GM19452 (cell line): ENCODE measurements around the gene NAT16.
"Not testable (repeated sequence)": the region's sequence is repeated elsewhere in the genome, so short reads cannot be mapped to it uniquely, and the experiment has no call there.

Experiments used
- ATAC-seq: cut with Tn5 transposase; IDR thresholded peaks from one replicate; pipeline ENCODE4 v1.9.1; 2021; ENCODE audit not compliant: unreplicated experiment

Gene NAT16

GRCh38 chr7:101202603-101202918 lies 22.5 kb upstream of the NAT16 start:
- no peak for ATAC-seq

- no peak for ATAC-seq
Measured at GRCh38 chr7:101201695-101202602, 21.9 kb upstream of the NAT16 start.

GRCh38 chr7:101200862-101201599 lies 20.9 kb upstream of the NAT16 start, which contains the start of gene MOGAT3:
TSS of gene MOGAT3 (minus strand) at chr7:101201036. CDS start at chr7:101200854, 182 bp downstream.
- ATAC-seq: no peak

GRCh38 chr7:101200504-101200861 lies 20.4 kb upstream of the NAT16 start:
- no peak for ATAC-seq

DNA sequence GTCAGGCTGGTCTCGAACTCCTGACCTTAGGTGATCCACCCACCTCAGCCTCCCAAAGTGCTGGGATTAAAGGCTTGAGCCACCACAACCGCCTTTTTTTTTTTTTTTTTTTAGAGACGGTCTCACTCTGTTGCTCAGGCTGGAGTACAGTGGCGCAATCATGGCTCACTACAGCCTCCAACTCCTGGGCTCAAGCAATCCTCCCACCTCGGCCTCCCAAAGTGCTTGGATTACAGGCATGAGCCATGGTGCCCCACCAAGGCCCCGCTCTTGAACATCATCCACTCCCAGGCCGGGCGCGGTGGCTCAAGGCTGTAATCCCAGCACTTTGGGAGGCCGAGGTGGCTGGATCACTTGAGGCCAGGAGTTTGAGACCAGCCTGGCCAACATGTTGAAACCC lies 19.4 kb upstream of the NAT16 start:
- not testable (repeated sequence) for ATAC-seq

DNA sequence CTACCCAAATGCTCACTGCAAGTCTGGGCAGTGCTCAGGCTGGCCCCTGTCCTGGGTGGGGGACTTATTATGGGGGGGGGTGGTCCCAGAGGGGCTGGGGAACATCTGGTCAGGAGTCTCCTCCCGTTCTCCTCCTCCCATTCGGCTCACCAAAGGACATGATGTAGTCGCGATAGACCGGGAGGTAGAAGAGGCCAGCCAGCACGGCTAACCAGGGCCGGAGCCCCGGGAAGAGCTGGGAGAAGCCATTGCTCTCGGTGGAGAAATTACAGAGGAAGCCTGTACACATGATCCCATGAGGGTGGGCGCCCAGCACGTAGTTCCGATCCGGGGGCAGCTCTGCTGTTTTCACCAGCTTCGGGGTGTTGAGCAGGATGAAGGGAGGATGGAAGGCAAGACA lies 18.4 kb upstream of the NAT16 start:
- ATAC-seq: no peak

GRCh38 chr7:101197991-101198390 lies 17.9 kb upstream of the NAT16 start:
- no peak for ATAC-seq

GRCh38 chr7:101195884-101196283 lies 15.8 kb upstream of the NAT16 start:
- ATAC-seq: no peak

DNA sequence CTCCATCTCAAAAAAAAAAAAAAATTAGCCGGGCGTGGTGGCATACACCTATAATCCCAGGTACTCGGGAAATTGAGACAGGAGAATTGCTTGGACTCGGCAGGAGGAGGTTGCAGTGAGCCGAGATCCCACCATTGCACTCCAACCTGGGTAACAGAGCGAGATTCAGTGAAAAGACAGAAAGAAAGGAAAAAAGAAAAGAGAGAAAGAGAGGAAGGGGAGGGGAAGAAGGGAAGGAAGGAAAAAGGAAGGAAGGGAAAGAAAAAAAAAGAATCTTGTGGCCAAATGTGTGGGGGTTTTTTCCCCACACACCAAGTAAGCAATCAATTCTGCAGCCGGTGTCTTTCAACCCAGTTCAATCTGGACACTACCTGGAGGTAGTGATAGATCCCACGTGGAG lies 9.0 kb upstream of the NAT16 start:
- ATAC-seq: no peak

DNA sequence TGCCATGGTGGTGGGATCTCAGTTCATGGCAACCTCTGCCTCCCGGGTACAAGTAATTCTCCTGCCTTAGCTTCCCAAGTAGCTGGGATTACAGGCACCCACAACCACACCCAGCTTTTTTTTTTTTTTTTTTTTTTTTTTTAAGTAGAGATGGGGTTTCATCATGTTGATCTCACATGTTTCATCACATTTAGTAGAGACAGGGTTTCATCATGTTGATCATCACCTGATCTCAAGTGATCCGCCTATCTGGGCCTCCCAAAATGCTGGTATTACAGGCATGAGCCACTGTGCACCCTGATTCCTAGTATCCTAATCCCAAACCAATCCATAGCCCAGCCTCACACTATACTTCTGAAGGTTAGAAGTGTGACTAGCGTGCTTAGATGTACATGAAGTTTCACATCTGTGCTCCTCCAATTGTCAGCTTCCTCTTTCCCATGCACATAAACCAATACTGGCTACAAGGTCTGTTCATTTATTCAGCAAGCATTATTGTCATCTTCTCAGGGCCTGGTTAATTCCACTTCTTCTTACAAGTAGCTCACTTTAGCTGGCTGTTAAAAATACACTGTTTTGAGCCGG lies 6.8 kb upstream of the NAT16 start:
- ATAC-seq: no peak

- ATAC-seq: no peak
Measured at GRCh38 chr7:101186194-101186593, 6.1 kb upstream of the NAT16 start.

- no peak for ATAC-seq
Measured at GRCh38 chr7:101185258-101185839, 5.3 kb upstream of the NAT16 start.

DNA sequence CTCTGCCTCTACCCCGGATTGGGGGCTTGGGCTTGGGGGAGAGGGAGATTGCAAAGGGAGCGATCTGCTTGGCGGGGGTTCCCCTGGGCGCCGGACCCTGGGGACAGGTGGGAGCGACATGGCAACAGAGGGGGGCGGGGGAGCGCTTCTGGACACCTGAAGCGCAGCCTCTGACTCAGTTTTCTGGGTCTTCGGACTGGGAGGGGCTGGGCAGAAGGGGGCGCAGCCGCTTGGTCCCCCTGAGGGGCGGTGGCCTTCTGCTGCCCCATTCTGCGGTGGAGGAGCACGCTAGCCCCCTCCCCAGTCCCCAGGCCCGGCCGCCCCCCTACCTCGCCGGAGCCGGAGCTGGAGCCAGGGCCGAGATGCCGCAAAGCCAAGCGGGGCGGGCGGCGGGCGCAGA lies 380 bp downstream of the NAT16 start:
- ATAC-seq: no peak

DNA sequence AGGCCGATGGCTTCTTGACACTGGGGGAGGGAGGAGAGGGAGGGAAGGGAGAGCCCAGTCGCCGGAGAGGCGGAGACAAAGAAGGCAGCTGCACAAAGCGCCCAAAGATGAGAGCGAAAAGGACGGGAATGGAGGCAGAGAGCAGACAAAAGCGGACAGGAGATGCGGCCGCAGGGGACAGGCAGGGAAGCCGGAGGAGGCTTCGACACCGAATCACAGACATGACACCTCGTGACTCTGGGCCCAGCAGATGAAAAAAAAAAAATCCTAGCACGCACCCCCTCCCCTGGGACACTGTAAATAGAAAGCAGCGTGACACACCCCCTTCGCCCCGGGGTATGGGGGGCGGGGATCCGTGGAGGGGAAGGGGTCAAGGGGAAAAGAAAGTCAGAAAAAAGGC lies 976 bp downstream of the NAT16 start:
- no peak for ATAC-seq

- no peak for ATAC-seq
Measured at GRCh38 chr7:101177644-101178043, 2.4 kb downstream of the NAT16 start.

DNA sequence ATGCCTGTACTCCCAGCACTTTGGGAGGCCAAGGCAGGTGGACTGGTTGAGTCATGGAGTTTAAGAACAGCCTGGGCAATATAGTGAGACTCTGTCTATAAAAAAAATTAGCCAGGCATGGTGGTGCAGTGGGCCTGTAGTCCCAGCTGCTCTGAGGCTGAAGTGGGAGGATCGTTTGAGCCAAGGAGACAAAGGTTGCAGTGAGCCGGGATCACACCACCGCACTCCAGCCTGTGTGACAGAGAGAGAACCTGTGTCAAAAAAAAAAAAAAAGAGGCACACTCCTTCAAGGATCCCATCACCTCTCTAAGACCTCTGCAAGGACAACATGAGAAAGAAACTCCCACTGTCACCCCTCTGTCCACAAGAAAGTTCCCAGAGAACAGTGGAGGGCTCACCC lies 4.4 kb downstream of the NAT16 start:
- ATAC-seq: no peak

DNA sequence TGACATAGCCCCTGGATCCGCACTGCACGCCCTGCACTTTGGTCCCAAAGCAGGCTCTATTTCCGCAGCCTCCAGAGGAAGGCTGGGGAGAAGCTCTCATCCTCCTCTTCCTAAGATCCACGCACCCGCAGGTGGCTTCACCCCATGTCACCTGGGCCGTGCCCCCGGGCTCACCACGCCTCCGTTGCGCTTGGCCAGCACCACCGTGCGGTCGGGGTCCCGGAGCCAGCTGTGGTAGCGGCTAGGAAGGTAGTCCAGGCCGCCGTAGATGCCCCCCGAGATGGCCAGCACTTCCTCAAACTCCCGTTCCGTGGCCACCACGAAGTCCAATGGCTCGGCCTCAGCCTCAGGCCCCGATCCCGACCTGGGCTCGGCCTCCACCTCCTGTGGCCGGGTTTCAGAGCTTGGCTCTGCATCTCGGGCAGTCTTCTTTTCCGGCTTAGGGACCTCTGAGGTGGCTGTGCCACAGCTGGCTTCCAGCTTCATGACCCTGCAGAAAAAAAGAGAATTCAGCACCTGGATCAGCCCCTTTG lies 5.7 kb downstream of the NAT16 start:
- ATAC-seq: no peak

DNA sequence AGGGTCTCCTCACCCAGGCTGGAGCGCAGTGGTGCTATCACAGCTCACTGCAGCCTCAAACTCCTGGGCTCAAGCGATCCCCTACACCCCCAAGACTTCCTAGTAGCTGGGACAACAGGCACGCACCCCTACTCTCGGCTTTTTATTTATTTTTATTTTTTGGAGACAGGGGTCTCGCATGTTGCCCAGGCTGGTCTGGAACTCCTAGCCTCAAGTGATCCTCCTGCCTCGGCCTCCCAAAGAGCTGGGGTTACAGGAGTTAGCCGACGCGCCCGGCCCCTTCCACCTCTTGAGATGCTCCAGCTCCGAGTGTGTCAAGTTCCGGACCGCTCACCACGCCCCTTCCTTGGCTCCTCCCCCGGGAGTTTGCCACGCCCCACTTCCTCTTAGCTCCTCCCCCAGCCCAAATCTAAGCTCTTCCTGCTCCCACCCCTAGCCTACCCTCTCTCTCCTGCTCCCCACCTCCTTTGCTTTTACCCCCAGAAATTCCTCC lies 6.3 kb downstream of the NAT16 start:
- no peak for ATAC-seq

DNA sequence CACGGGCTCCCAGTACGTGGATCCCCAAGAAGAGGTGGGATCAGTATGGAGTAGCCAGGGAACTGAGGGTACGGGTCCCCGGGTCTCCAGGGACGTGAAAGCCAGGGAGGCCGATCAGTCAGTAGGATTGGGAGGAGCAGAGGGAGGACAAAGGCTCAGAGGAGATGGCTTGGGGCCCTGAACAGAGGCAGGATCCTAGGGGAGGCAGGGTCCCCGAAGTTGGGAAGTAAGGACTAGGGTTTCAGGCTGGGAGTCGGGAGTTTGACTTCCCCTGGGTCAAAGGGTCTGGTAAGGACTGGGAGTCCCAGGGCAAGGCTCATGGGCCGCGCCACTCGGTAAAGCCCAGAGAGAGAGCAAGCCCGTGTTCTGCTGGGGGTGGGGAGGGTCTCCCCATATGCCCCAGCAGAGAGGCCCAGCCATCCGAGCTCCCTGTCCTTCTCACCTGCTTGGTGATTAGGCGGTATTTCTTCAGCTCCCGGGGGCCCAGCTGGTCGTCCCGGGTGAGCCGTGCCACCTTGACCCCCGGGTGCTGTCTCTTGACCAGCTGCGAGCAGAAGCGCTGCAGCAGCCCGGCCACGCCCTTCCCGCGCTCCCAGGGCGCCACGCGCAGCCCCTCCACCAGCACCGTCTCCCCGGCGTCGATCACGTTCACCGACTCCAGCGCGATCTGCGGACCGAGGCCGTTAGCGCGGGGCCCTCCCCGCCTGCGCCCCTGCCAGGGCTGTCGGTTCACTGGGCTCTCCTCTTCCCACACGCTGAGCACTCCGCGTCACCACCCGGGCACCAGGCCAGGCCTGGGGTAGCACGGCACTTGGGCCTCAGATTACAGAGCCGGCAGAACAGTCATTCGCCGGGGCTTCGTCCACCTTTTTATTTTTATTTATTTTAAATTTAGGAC lies 7.0 kb downstream of the NAT16 start:
- ATAC-seq: no peak
